ENCODE results near the gene GKN1.

GKN1 gene

DNA sequence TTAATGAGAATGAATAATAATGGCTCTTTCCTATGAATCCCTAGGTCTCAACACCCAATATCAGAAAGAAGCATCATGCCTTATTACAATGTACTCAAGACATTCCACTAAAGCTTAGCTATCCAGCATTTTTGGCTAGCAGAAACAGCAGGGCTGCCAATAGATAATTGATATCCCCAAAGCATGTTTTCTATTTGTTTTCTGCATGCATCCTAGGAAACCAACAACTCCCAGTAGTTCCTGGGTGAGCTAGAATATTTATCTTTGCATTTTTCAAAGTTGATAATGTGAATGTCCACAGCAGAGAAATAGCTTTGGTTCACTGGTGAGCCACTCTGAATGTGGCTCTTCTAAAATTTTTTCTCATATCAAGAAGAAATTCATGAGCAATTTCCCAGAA is 32.7 kb downstream of the GKN1 start:
- ChIA-PET POLR2A (no interaction called here), CTCF (no interaction called here)
- no peak for TF ChIP-seq CTCF (IDR thresholded peaks at IDR 0.05; ENCODE audit: control extremely low read depth, extremely low read depth, low read depth, missing control alignments)
- no peak for DNase-seq (ENCODE audit: extremely low spot score)

GRCh38 chr2:69007603-69008002 is 33.2 kb downstream of the GKN1 start:
- DNase-seq (ENCODE audit: extremely low spot score), result no peak
- CTCF ChIA-PET, result no interaction called here
- POLR2A ChIA-PET, result no interaction called here
- TF ChIP-seq CTCF (IDR thresholded peaks at IDR 0.05; ENCODE audit: control extremely low read depth, extremely low read depth, low read depth, missing control alignments), result no peak

GRCh38 chr2:69010437-69011194 is 36.2 kb downstream of the GKN1 start:
- no peak for TF ChIP-seq CTCF (IDR thresholded peaks at IDR 0.05; ENCODE audit: control extremely low read depth, extremely low read depth, low read depth, missing control alignments)

GRCh38 chr2:69011611-69012157 is 37.2 kb downstream of the GKN1 start:
- POLR2A ChIA-PET, result no interaction called here
- no peak for DNase-seq (ENCODE audit: extremely low spot score)
- CTCF ChIA-PET, result interaction anchor here (0.9 to 1.8 kb wide), 4 partner anchors 13 to 294 kb away, joined by 3 to 5 read pairs (median 4); no protein-coding TSS in a partner anchor
- TF ChIP-seq CTCF (IDR thresholded peaks at IDR 0.05; ENCODE audit: control extremely low read depth, extremely low read depth, low read depth, missing control alignments), result no peak

More at GRCh38 chr2:69010437-69011194, 36.2 kb downstream of the GKN1 start:
- DNase-seq (ENCODE audit: extremely low spot score), result no peak
- ChIA-PET CTCF (interaction anchor here (0.9 kb wide), 2 partner anchors 17 to 67 kb away, joined by 3 to 4 read pairs; no protein-coding TSS in a partner anchor), POLR2A (no interaction called here)

DNA sequence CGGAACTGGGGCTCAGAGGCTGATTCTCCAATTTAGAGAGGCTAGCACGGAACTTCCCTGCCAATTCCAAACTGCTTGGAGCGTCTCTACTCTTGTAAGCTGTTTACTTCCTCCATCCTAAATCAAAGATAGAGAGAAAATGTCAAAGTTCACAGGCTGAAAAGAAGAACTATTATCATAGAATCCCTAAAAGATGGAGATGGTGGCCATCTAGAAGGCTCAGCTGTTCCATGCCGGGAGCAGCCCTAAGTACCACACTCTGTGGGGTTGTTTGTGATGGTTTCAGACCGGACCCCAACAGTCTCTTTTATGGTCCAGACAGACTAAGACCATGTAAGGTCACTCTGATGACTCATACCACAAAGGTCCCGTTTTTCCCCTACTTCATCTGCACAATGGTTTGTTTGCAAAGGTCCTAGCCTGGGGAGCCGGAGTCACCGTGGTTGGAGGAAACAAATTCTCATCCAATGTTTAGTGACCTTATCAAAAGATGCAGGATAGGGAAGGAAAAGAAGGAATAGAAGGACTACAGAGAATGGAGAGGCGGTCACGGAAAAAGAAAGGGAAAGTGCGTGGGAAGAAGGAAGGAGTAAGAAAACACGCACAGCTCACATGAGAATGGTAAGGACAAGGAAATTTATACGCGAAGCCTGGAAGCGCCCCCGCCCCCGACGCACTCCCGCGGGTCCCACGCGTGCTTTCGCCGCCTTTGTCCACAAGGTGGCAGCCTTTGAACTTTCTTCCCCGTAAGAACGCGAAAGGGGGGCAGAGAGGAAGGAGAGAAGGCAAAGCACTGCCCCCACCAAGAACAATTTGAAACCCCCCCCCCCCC is 38.1 kb downstream of the GKN1 start:
- peak; percentile 72 for TF ChIP-seq CTCF (IDR thresholded peaks at IDR 0.05; ENCODE audit: control extremely low read depth, extremely low read depth, low read depth, missing control alignments)
- POLR2A ChIA-PET, result no interaction called here
- CTCF ChIA-PET, result interaction anchor here (0.9 to 1.8 kb wide), 5 partner anchors 10 to 545 kb away, joined by 3 to 5 read pairs (median 3); partner anchors contain the start of genes APLF and FBXO48
- peak; percentile 59 for DNase-seq (ENCODE audit: extremely low spot score)

DNA sequence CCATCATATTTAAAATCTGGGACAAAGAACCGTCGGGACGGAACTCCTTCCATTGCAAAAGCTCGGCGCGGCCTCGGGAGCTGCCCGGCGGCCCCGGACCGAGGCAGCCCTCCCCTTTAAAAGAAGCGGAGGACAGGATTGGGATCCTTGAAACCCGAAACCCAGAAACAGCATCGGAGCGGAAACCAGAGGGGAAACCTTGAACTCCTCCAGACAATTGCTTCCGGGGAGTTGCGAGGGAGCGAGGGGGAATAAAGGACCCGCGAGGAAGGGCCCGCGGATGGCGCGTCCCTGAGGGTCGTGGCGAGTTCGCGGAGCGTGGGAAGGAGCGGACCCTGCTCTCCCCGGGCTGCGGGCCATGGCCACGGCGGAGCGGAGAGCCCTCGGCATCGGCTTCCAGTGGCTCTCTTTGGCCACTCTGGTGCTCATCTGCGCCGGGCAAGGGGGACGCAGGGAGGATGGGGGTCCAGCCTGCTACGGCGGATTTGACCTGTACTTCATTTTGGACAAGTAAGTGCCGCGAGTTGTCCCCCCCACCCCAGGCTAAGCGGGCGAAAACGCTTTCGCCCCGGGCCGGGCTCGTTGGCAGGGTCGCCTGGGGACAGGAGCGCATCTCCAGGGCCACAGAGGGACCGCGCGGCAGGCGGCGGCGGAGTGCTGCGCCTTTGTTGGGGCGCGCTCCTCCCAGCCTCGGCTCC is 38.9 kb downstream of the GKN1 start, which contains the start of gene ANTXR1:
TSS of gene ANTXR1 (plus strand) at position 38 of the 698 bp plus-strand sequence. CDS start at position 359, 321 bp downstream.
- POLR2A ChIA-PET, result no interaction called here
- CTCF ChIA-PET, result interaction anchor here (0.9 to 1.2 kb wide), 3 partner anchors 9 to 546 kb away, joined by 3 read pairs; partner anchors contain the start of genes APLF and FBXO48
- peak; percentile 29 for DNase-seq (ENCODE audit: extremely low spot score)
- no peak for TF ChIP-seq CTCF (IDR thresholded peaks at IDR 0.05; ENCODE audit: control extremely low read depth, extremely low read depth, low read depth, missing control alignments)
